Neural progenitor cell (in vitro differentiated cells): ENCODE measurements around the gene OPN1SW. TPM values are rescaled to one million over a fixed set of nuclear protein-coding genes. Genes with fewer than 3 reads are reported as not detected.
A peak's percentile ranks its signal among the peaks of the same experiment; 100 is the strongest.

Source experiments
- DNase-seq: peaks from one replicate; pipeline ENCODE4 v3.0.0-alpha.2; 2016; ENCODE audit warnings: low spot score
- H2AFZ ChIP-seq: fragments of 200-600 bp; sonication (generic); replicated peaks from 2 replicates; pipeline ENCODE4 v1.6.1; 2016; ENCODE audit warnings: antibody characterized with exemption
- H3F3A ChIP-seq: fragments of 200-600 bp; sonication (generic); 2 replicates; pipeline ENCODE4 v1.6.1; 2016; ENCODE audit warnings: antibody characterized with exemption, low read depth
- H3K27ac ChIP-seq: fragments of 200-600 bp; sonication (generic); 2 replicates; pipeline ENCODE4 v1.5.1; 2016; ENCODE audit warnings: mild to moderate bottlenecking
- H3K27me3 ChIP-seq: fragments of 200-600 bp; sonication (generic); 2 replicates; pipeline ENCODE4 v1.6.1; 2016; ENCODE audit warnings: mild to moderate bottlenecking, moderate library complexity
- H3K36me3 ChIP-seq: fragments of 200-600 bp; sonication (generic); 2 replicates; pipeline ENCODE4 v1.5.1; 2016
- H3K4me1 ChIP-seq: fragments of 200-600 bp; sonication (generic); 2 replicates; pipeline ENCODE4 v1.6.1; 2016; ENCODE audit warnings: mixed run types
- H3K4me2 ChIP-seq: fragments of 200-600 bp; sonication (generic); 2 replicates; pipeline ENCODE4 v1.6.1; 2016
- H3K4me3 ChIP-seq: fragments of 200-600 bp; sonication (generic); 2 replicates; pipeline ENCODE4 v1.5.1; 2016
- H3K79me2 ChIP-seq: fragments of 200-600 bp; sonication (generic); 2 replicates; pipeline ENCODE4 v1.6.1; 2016; ENCODE audit warnings: low read depth
- H3K9ac ChIP-seq: fragments of 200-600 bp; sonication (generic); 2 replicates; pipeline ENCODE4 v1.6.1; 2016
- H3K9me3 ChIP-seq: fragments of 200-600 bp; sonication (generic); 2 replicates; pipeline ENCODE4 v1.5.1; 2016; ENCODE audit warnings: low read depth
- H4K20me1 ChIP-seq: fragments of 200-600 bp; sonication (generic); 2 replicates; pipeline ENCODE4 v1.6.1; 2016; ENCODE audit warnings: low read depth
- H3K27ac Mint-ChIP-seq: 3 replicates; pipeline ENCODE4 v1.8.0; 2021; ENCODE audit warnings: mixed read lengths
- H3K27me3 Mint-ChIP-seq: 2 replicates; pipeline ENCODE4 v1.8.0; 2022; ENCODE audit warnings: low read depth, mild to moderate bottlenecking, inconsistent platforms, moderate library complexity, mixed read lengths; ENCODE audit not compliant: insufficient read depth
- H3K36me3 Mint-ChIP-seq: 3 replicates; pipeline ENCODE4 v1.8.0; 2021; ENCODE audit warnings: mixed read lengths
- H3K4me1 Mint-ChIP-seq: 3 replicates; pipeline ENCODE4 v1.8.0; 2021; ENCODE audit warnings: mixed read lengths
- H3K4me3 Mint-ChIP-seq: 3 replicates; pipeline ENCODE4 v1.8.0; 2021; ENCODE audit warnings: mild to moderate bottlenecking, moderate library complexity, mixed read lengths
- H3K9me3 Mint-ChIP-seq: 3 replicates; pipeline ENCODE4 v1.8.0; 2020; ENCODE audit warnings: mixed read lengths
- CTCF ChIP-seq: fragments of 200-600 bp; sonication (generic); IDR thresholded peaks from 2 replicates; pipeline ENCODE4 v1.5.1; 2017; ENCODE audit warnings: antibody characterized with exemption, mild to moderate bottlenecking
- EZH2 ChIP-seq: fragments of 200-600 bp; sonication (generic); IDR thresholded peaks from 2 replicates; pipeline ENCODE4 v1.6.1; 2017; ENCODE audit warnings: antibody characterized with exemption, mild to moderate bottlenecking, moderate library complexity
- EZH2phosphoT487 ChIP-seq: fragments of 200-600 bp; sonication (generic); IDR thresholded peaks from 2 replicates; pipeline ENCODE4 v1.6.1; 2017; ENCODE audit warnings: antibody characterized with exemption
- total RNA-seq: library from RNA; depleted of rRNA; stranded (reverse); fragments of >200 nt; gene quantifications from 2 replicates; pipeline ENCODE4 v1.2.3, GENCODE V29; 2015; ENCODE audit warnings: low replicate concordance

OPN1SW gene
- total RNA-seq, 1 donor from 2014 or later, result not detected

GRCh38 chr7:128811631-128812430 is 36.2 kb upstream of the OPN1SW start:
- H3K27ac Mint-ChIP-seq, result no peak overlapping the region
- H3K27me3 Mint-ChIP-seq, result no peaks in the 10 kb centered on the region
- H3K9me3 Mint-ChIP-seq, result no peaks in the 10 kb centered on the region
- Histone ChIP-seq H2AFZ (no peak overlapping the region), H3K27me3 (no peaks in the 10 kb centered on the region), H3K27ac (peak overlapping the region; percentile 21), H3K79me2 (no peaks in the 10 kb centered on the region), H3K36me3 (no peaks in the 10 kb centered on the region), H3K9me3 (no peaks in the 10 kb centered on the region), H3F3A (peaks cover 25% of the 10 kb centered on the region), H3K9ac (no peak overlapping the region), H3K4me1 (peaks cover 27% of the 10 kb centered on the region), H3K4me2 (peak overlapping the region; percentile 2), H4K20me1 (peaks cover 17% of the 10 kb centered on the region), H3K4me3 (no peak overlapping the region)
- H3K4me1 Mint-ChIP-seq, result no peaks in the 10 kb centered on the region
- peaks cover 14% of the 10 kb centered on the region for H3K36me3 Mint-ChIP-seq
- no peak overlapping the region for H3K4me3 Mint-ChIP-seq
- TF ChIP-seq EZH2 (no peak), EZH2phosphoT487 (no peak), CTCF (no peak)
- DNase-seq, result no peak

GRCh38 chr7:128810997-128811396 is 35.4 kb upstream of the OPN1SW start:
- Histone ChIP-seq H3K9me3 (no peaks in the 10 kb centered on the region), H3K27me3 (no peaks in the 10 kb centered on the region), H4K20me1 (peaks cover 17% of the 10 kb centered on the region), H3K9ac (no peak overlapping the region), H2AFZ (no peak overlapping the region), H3K36me3 (no peaks in the 10 kb centered on the region), H3F3A (peaks cover 25% of the 10 kb centered on the region), H3K27ac (no peak overlapping the region), H3K4me3 (no peak overlapping the region), H3K79me2 (no peaks in the 10 kb centered on the region), H3K4me1 (peaks cover 21% of the 10 kb centered on the region), H3K4me2 (no peak overlapping the region)
- no peak for DNase-seq
- Mint-ChIP-seq H3K4me3 (no peak overlapping the region), H3K27ac (no peak overlapping the region), H3K4me1 (no peaks in the 10 kb centered on the region), H3K27me3 (no peaks in the 10 kb centered on the region), H3K9me3 (no peaks in the 10 kb centered on the region), H3K36me3 (peaks cover 21% of the 10 kb centered on the region)
- TF ChIP-seq EZH2 (no peak), EZH2phosphoT487 (no peak), CTCF (no peak)

- Histone ChIP-seq H3K27me3 (no peaks in the 10 kb centered on the region), H2AFZ (no peak overlapping the region), H3K36me3 (no peaks in the 10 kb centered on the region), H3F3A (peaks cover 25% of the 10 kb centered on the region), H3K9me3 (no peaks in the 10 kb centered on the region), H3K4me1 (peaks cover 16% of the 10 kb centered on the region), H4K20me1 (peaks cover 17% of the 10 kb centered on the region), H3K4me3 (no peak overlapping the region), H3K79me2 (no peaks in the 10 kb centered on the region), H3K4me2 (no peak overlapping the region), H3K9ac (no peak overlapping the region), H3K27ac (no peak overlapping the region)
- Mint-ChIP-seq H3K4me1 (no peaks in the 10 kb centered on the region), H3K27ac (no peak overlapping the region), H3K27me3 (no peaks in the 10 kb centered on the region), H3K9me3 (no peaks in the 10 kb centered on the region), H3K4me3 (no peak overlapping the region), H3K36me3 (peaks cover 22% of the 10 kb centered on the region)
- no peak for DNase-seq
- TF ChIP-seq EZH2phosphoT487, result no peak
These were observed 34.9 kb upstream of the OPN1SW start for GRCh38 chr7:128810473-128810872.

GRCh38 chr7:128809363-128809762 is 33.8 kb upstream of the OPN1SW start:
- peaks cover 26% of the 10 kb centered on the region for H3F3A ChIP-seq
- Mint-ChIP-seq H3K27ac (no peak overlapping the region), H3K4me1 (no peaks in the 10 kb centered on the region), H3K36me3 (peaks cover 21% of the 10 kb centered on the region), H3K9me3 (no peaks in the 10 kb centered on the region), H3K4me3 (no peak overlapping the region), H3K27me3 (peaks cover 2% of the 10 kb centered on the region)
- H3K27me3 ChIP-seq, result no peaks in the 10 kb centered on the region
- no peaks in the 10 kb centered on the region for H3K79me2 ChIP-seq
- peaks cover 17% of the 10 kb centered on the region for H4K20me1 ChIP-seq
- TF ChIP-seq EZH2phosphoT487, result no peak
- TF ChIP-seq CTCF, result no peak
- peaks cover 20% of the 10 kb centered on the region for H3K4me1 ChIP-seq
- H3K36me3 ChIP-seq, result no peaks in the 10 kb centered on the region
- H3K4me3 ChIP-seq, result no peak overlapping the region
- no peak overlapping the region for H3K9ac ChIP-seq
- DNase-seq, result no peak
- no peaks in the 10 kb centered on the region for H3K9me3 ChIP-seq
- H3K4me2 ChIP-seq, result no peak overlapping the region
- no peak overlapping the region for H3K27ac ChIP-seq
- no peak overlapping the region for H2AFZ ChIP-seq
